Peyer's patch (tissue), 4 donors: ENCODE data around the gene AGA. TPM values are rescaled to one million over a fixed set of nuclear protein-coding genes. Genes with fewer than 3 reads are reported as not detected.

Experiments
- DNase-seq, 3 donors: peaks; one replicate each; pipeline ENCODE4 v3.0.0-alpha.2; 2017 to 2019
- H3K27ac ChIP-seq, 4 donors: fragments of 200-600 bp; sonication (generic); one replicate each; pipeline ENCODE4 v1.5.1; 2016 to 2019
- H3K27me3 ChIP-seq, 2 donors: fragments of 200-600 bp; sonication (generic); one replicate each; pipeline ENCODE4 v1.5.1; 2019
- H3K36me3 ChIP-seq, 3 donors: fragments of 200-600 bp; sonication (generic); one replicate each; pipeline ENCODE4 v1.5.1; 2016 to 2019
- H3K4me1 ChIP-seq, 4 donors: fragments of 200-600 bp; sonication (generic); one replicate each; pipeline ENCODE4 v1.5.1; 2016 to 2019
- H3K4me3 ChIP-seq, 4 donors: fragments of 200-600 bp; sonication (generic); 1 replicate in 3 of 4; 2 replicates in 1 of 4; pipeline ENCODE4 v1.5.1; 2016 to 2019; ENCODE audit warnings: mild to moderate bottlenecking in 1 of 4
- H3K9me3 ChIP-seq, 4 donors: fragments of 200-600 bp; sonication (generic); one replicate each; pipeline ENCODE4 v1.5.1; 2016 to 2019; ENCODE audit warnings: mild to moderate bottlenecking in 1 of 4
- CTCF ChIP-seq, 6 experiments: fragments of 450-650 bp in 4 of 6; fragments of 200-600 bp in 2 of 6; sonication (generic) in 1 of 6; IDR thresholded peaks; one replicate each; pipeline ENCODE4 v1.5.1; 2017 to 2019; ENCODE audit warnings: antibody characterized with exemption in 6 of 6, mild to moderate bottlenecking in 3 of 6, moderate library complexity in 1 of 6
- POLR2A ChIP-seq, 2 donors: fragments of 450-650 bp; IDR thresholded peaks; one replicate each; pipeline ENCODE4 v1.5.1; 2017; ENCODE audit warnings: antibody characterized with exemption in 2 of 2, mild to moderate bottlenecking in 2 of 2, moderate library complexity in 2 of 2
- total RNA-seq, 4 donors: library from RNA; depleted of rRNA; stranded (reverse); fragments of >200 nt; gene quantifications; one replicate each; pipeline ENCODE4 v1.1.0, GENCODE V29; 2016

AGA gene
- 10 to 100 TPM; 11.2 to 18.8 (median 14.9) TPM for total RNA-seq

- no peaks in the 10 kb centered on the region for H3K27me3 ChIP-seq
- no peaks in the 10 kb centered on the region for H3K9me3 ChIP-seq
- peaks cover 0 to 11% (median 0%) of the 10 kb centered on the region in 4 donors for H3K4me1 ChIP-seq
- DNase-seq: peak; percentile 97 to 99 (median 98)
- peak within 1 kb of the TSS; percentile 58 to 83 (median 63) for H3K4me3 ChIP-seq
- H3K27ac ChIP-seq: peak within 1 kb of the TSS; percentile 86 to 96 (median 92)
- H3K36me3 ChIP-seq: no peaks in the 10 kb centered on the region
- TF ChIP-seq POLR2A (IDR thresholded peaks at IDR 0.05) (peak; percentile 71 to 76), CTCF (IDR thresholded peaks at IDR 0.05) (no peak)
Observed at GRCh38 chr4:177441803-177442622, at the start of gene AGA. TSS of gene AGA (minus strand) at chr4:177442437. CDS start at chr4:177442375, 62 bp downstream.

- no peak overlapping the region for H3K27ac ChIP-seq
- no peaks in the 10 kb centered on the region for H3K27me3 ChIP-seq
- H3K4me1 ChIP-seq: no peaks in the 10 kb centered on the region
- no peak for DNase-seq
- no peaks in the 10 kb centered on the region for H3K9me3 ChIP-seq
- H3K4me3 ChIP-seq: no peak overlapping the region
- no peak for TF ChIP-seq CTCF (IDR thresholded peaks at IDR 0.05)
- no peak for TF ChIP-seq POLR2A (IDR thresholded peaks at IDR 0.05)
- no peaks in the 10 kb centered on the region for H3K36me3 ChIP-seq
Observed at GRCh38 chr4:177492022-177492421, 49.8 kb upstream of the AGA start.

GRCh38 chr4:177490769-177491168 is 48.5 kb upstream of the AGA start:
- no peak overlapping the region for H3K27ac ChIP-seq
- H3K4me3 ChIP-seq: no peak overlapping the region
- TF ChIP-seq POLR2A (IDR thresholded peaks at IDR 0.05): no peak
- TF ChIP-seq CTCF (IDR thresholded peaks at IDR 0.05): no peak
- no peaks in the 10 kb centered on the region for H3K4me1 ChIP-seq
- no peak for DNase-seq
- no peaks in the 10 kb centered on the region for H3K36me3 ChIP-seq
- H3K27me3 ChIP-seq: no peaks in the 10 kb centered on the region
- H3K9me3 ChIP-seq: no peaks in the 10 kb centered on the region

GRCh38 chr4:177489471-177490246 is 47.4 kb upstream of the AGA start:
- H3K4me1 ChIP-seq: no peaks in the 10 kb centered on the region

GRCh38 chr4:177487977-177488376 is 45.7 kb upstream of the AGA start:
- H3K4me3 ChIP-seq: no peak overlapping the region
- H3K27me3 ChIP-seq: no peaks in the 10 kb centered on the region
- H3K27ac ChIP-seq: no peak overlapping the region
- no peaks in the 10 kb centered on the region for H3K9me3 ChIP-seq
- DNase-seq: no peak
- no peaks in the 10 kb centered on the region for H3K36me3 ChIP-seq
- TF ChIP-seq CTCF (IDR thresholded peaks at IDR 0.05) (no peak), POLR2A (IDR thresholded peaks at IDR 0.05) (no peak)
- H3K4me1 ChIP-seq: no peaks in the 10 kb centered on the region

More at GRCh38 chr4:177489471-177490246, 47.4 kb upstream of the AGA start:
- H3K27ac ChIP-seq: no peak overlapping the region
- no peak for DNase-seq
- TF ChIP-seq POLR2A (IDR thresholded peaks at IDR 0.05) (no peak), CTCF (IDR thresholded peaks at IDR 0.05) (no peak)
- H3K36me3 ChIP-seq: no peaks in the 10 kb centered on the region
- no peaks in the 10 kb centered on the region for H3K9me3 ChIP-seq
- H3K27me3 ChIP-seq: no peaks in the 10 kb centered on the region
- no peak overlapping the region for H3K4me3 ChIP-seq
